CD4-positive, alpha-beta memory T cell (primary cell): ENCODE results near the gene CRIP3. TPM values are rescaled to one million over a fixed set of nuclear protein-coding genes. Genes with fewer than 3 reads are reported as not detected.

Experiments used
- CTCF ChIA-PET: fragments of 350-600 bp; sonication (Branson Sonifier 250); formaldehyde crosslinking; loops from one replicate; lab custom pipeline; 2021; ENCODE audit warnings: inconsistent platforms; ENCODE audit not compliant: partially characterized antibody; lab: Charles Lee
- POLR2A ChIA-PET: fragments of 350-600 bp; sonication (Branson Sonifier 250); formaldehyde crosslinking; loops from one replicate; lab custom pipeline; 2021; ENCODE audit not compliant: partially characterized antibody; lab: Charles Lee
- DNase-seq, 5 donors: peaks; one replicate each; pipeline versions ENCODE4 v3.0.0 to v3.0.0-alpha.2; 2020 to 2022; ENCODE audit warnings: mixed read lengths in 1 of 5
- H3K27ac ChIP-seq: one replicate; pipeline ENCODE4 v1.7.0; 2013; ENCODE audit warnings: low read depth, low read length
- H3K27me3 ChIP-seq: 2 replicates; pipeline ENCODE4 v1.7.0; 2013; ENCODE audit warnings: mild to moderate bottlenecking, low read length, moderate library complexity; ENCODE audit not compliant: insufficient read depth
- H3K36me3 ChIP-seq: 2 replicates; pipeline ENCODE4 v1.7.0; 2013; ENCODE audit warnings: mild to moderate bottlenecking, low read length, moderate library complexity; ENCODE audit not compliant: insufficient read depth
- H3K4me1 ChIP-seq: 2 replicates; pipeline ENCODE4 v1.7.0; 2013; ENCODE audit warnings: mild to moderate bottlenecking, low read length, moderate library complexity; ENCODE audit not compliant: insufficient read depth
- H3K4me3 ChIP-seq, 2 donors: one replicate each; pipeline ENCODE4 v1.7.0; 2013; ENCODE audit warnings: low read length in 2 of 2, mild to moderate bottlenecking in 1 of 2
- H3K9me3 ChIP-seq, 2 donors: one replicate each; pipeline ENCODE4 v1.7.0; 2013; ENCODE audit warnings: low read length in 2 of 2, control low read depth in 1 of 2; ENCODE audit not compliant: control insufficient read depth in 1 of 2
- H3K27ac Mint-ChIP-seq, 7 donors: one replicate each; pipeline ENCODE4 v1.8.0; 2020 to 2021; ENCODE audit warnings: mixed read lengths in 7 of 7, mild to moderate bottlenecking in 6 of 7, inconsistent platforms in 3 of 7, moderate library complexity in 3 of 7
- H3K27me3 Mint-ChIP-seq, 2 donors: one replicate each; pipeline ENCODE4 v1.8.0; 2020 to 2021; ENCODE audit warnings: mixed read lengths in 2 of 2
- H3K36me3 Mint-ChIP-seq, 2 donors: one replicate each; pipeline ENCODE4 v1.8.0; 2020 to 2021; ENCODE audit warnings: mixed read lengths in 2 of 2, inconsistent platforms in 1 of 2, mild to moderate bottlenecking in 1 of 2
- H3K4me1 Mint-ChIP-seq, 4 donors: one replicate each; pipeline ENCODE4 v1.8.0; 2020 to 2021; ENCODE audit warnings: mixed read lengths in 4 of 4, mild to moderate bottlenecking in 1 of 4
- H3K4me3 Mint-ChIP-seq, 8 donors: one replicate each; pipeline ENCODE4 v1.8.0; 2020 to 2021; ENCODE audit warnings: mixed read lengths in 8 of 8, mild to moderate bottlenecking in 7 of 8, moderate library complexity in 6 of 8, inconsistent platforms in 3 of 8
- H3K9me3 Mint-ChIP-seq, 8 donors: one replicate each; pipeline ENCODE4 v1.8.0; 2020 to 2021; ENCODE audit warnings: mixed read lengths in 8 of 8, mild to moderate bottlenecking in 5 of 8, inconsistent platforms in 3 of 8, moderate library complexity in 1 of 8
- intact Hi-C: fragments of 100-400 bp; cut with micrococcal nuclease; formaldehyde crosslinking; loops from one replicate; pipeline ENCODE4 v1.15.1; 2023
- polyA plus RNA-seq, 2 donors: library from polyadenylated mRNA; unstranded; fragments of 300-500 nt; fragmentation: Illumina TruSeq; gene quantifications; one replicate each; pipeline ENCODE4 v1.2.3, GENCODE V29; 2021
- total RNA-seq, 2 experiments: library from RNA; stranded (reverse); gene quantifications; one replicate each; pipeline ENCODE4 v1.2.3, GENCODE V29; 2021

Gene CRIP3
- total and polyA plus RNA-seq, 4 experiments from 2014 or later, result 1.9 to 3.0 TPM; not detected in 2

DNA sequence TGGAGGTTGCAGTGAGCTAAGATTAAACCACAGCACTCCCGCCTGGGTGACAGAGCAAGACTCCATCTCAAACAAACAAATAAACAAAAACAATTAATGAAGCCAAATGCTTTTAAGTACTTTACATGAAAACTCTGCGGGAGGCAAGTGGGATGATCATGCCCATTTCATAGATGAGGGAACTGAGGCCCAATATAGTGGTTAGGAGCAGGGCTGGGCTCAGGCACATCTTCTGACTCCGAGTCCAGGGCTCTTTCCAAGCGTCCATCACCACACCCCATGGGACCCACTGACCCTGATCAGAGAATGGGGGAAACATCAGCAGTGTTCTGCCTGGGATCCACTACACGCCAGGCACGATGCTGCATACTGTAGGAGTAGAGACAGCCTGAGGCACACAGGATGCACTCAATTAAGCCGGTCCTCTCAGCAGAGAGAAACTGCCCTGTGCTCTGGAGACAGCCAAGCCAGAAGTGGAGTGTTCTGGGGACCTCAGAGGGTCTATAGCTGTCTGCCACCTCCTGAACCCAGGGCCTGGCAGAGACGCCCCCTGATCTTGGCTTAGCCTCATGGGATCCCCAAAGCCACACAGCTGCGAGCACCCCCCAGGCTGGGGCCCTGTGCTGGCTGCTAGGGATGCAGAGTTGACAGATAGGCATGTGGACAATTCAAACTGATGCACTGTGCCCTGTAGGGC is 51.8 kb downstream of the CRIP3 start:
- no peaks in the 10 kb centered on the region for H3K36me3 ChIP-seq
- no peaks in the 10 kb centered on the region for H3K4me1 ChIP-seq
- Mint-ChIP-seq H3K4me3 (no peak overlapping the region), H3K36me3 (no peaks in the 10 kb centered on the region), H3K9me3 (no peaks in the 10 kb centered on the region), H3K27ac (no peak overlapping the region), H3K27me3 (peaks cover 1 to 13% of the 10 kb centered on the region in 2 donors), H3K4me1 (peaks cover 0 to 7% (median under 1%) of the 10 kb centered on the region in 4 donors)
- no peaks in the 10 kb centered on the region for H3K27me3 ChIP-seq
- H3K4me3 ChIP-seq, result no peak overlapping the region
- DNase-seq, result no peak
- POLR2A ChIA-PET, result no interaction called here
- CTCF ChIA-PET, result interaction anchor here (0.7 to 1.9 kb wide), 2 partner anchors 27 to 138 kb away, joined by 3 to 6 read pairs; partner anchors contain the start of gene DNPH1
- intact Hi-C loops, result no loop called here
- no peaks in the 10 kb centered on the region for H3K9me3 ChIP-seq
- no peak overlapping the region for H3K27ac ChIP-seq

Other genes starting within 250 kb of the CRIP3 start
- 10 to 100 TPM; 55.3 to 56.5 TPM for gene MRPL2, start 249.4 kb downstream of the CRIP3 start, total RNA-seq
- 10 to 100 TPM; 37.9 to 51.6 TPM for gene MRPL2, start 249.4 kb downstream of the CRIP3 start, polyA plus RNA-seq
- gene KLC4, start 249.2 kb downstream of the CRIP3 start, total RNA-seq, result 10 to 100 TPM; 51.6 to 57.0 TPM
- gene KLC4, start 249.2 kb downstream of the CRIP3 start, polyA plus RNA-seq, result 10 to 100 TPM in 1 of 2 donors, 1 to 10 TPM in 1; 9.7 to 11.5 TPM
- under 1 TPM; 0.26 to 0.42 TPM for gene PTK7, start 232.5 kb downstream of the CRIP3 start, total RNA-seq
- under 1 TPM in 1 of 2 donors, not detected in 1; 0.08 TPM for gene PTK7, start 232.5 kb downstream of the CRIP3 start, polyA plus RNA-seq
- gene SRF, start 137.6 kb downstream of the CRIP3 start, total RNA-seq, result 10 to 100 TPM; 23.7 to 25.0 TPM
- gene SRF, start 137.6 kb downstream of the CRIP3 start, polyA plus RNA-seq, result 1 to 10 TPM; 2.3 to 7.5 TPM
- gene CUL9, start 126.6 kb downstream of the CRIP3 start, total RNA-seq, result 10 to 100 TPM; 93.8 to 95.2 TPM
- 10 to 100 TPM in 1 of 2 donors, 1 to 10 TPM in 1; 8.3 to 16.0 TPM for gene CUL9, start 126.6 kb downstream of the CRIP3 start, polyA plus RNA-seq
- 10 to 100 TPM; 32.8 to 34.8 TPM for gene DNPH1, start 79.3 kb downstream of the CRIP3 start, total RNA-seq
- 100 to 1,000 TPM in 1 of 2 donors, 10 to 100 TPM in 1; 93.5 to 159 TPM for gene DNPH1, start 79.3 kb downstream of the CRIP3 start, polyA plus RNA-seq
- gene TTBK1, start 65.3 kb downstream of the CRIP3 start, total RNA-seq, result under 1 TPM in 1 of 2 experiments, not detected in 1; 0.06 TPM
- gene TTBK1, start 65.3 kb downstream of the CRIP3 start, polyA plus RNA-seq, result not detected
- not detected for gene SLC22A7, start 10.6 kb downstream of the CRIP3 start, total RNA-seq
- not detected for gene SLC22A7, start 10.6 kb downstream of the CRIP3 start, polyA plus RNA-seq
- gene ZNF318, start 60.8 kb upstream of the CRIP3 start, total RNA-seq, result 10 to 100 TPM; 30.6 to 32.2 TPM
- gene ZNF318, start 60.8 kb upstream of the CRIP3 start, polyA plus RNA-seq, result 1 to 10 TPM; 1.3 to 6.9 TPM
- gene ABCC10, start 118.7 kb upstream of the CRIP3 start, total RNA-seq, result 10 to 100 TPM; 69.9 to 80.0 TPM
- gene ABCC10, start 118.7 kb upstream of the CRIP3 start, polyA plus RNA-seq, result 10 to 100 TPM; 11.4 to 25.0 TPM
- gene DLK2, start 146.7 kb upstream of the CRIP3 start, total RNA-seq, result under 1 TPM; 0.33 to 0.49 TPM
- gene DLK2, start 146.7 kb upstream of the CRIP3 start, polyA plus RNA-seq, result 1 to 10 TPM; 1.2 to 1.4 TPM
- 10 to 100 TPM; 52.0 to 54.4 TPM for gene TJAP1, start 168.7 kb upstream of the CRIP3 start, total RNA-seq
- 10 to 100 TPM in 1 of 2 donors, 1 to 10 TPM in 1; 7.3 to 12.1 TPM for gene TJAP1, start 168.7 kb upstream of the CRIP3 start, polyA plus RNA-seq
- under 1 TPM; 0.55 to 0.67 TPM for gene LRRC73, start 201.5 kb upstream of the CRIP3 start, total RNA-seq
- gene LRRC73, start 201.5 kb upstream of the CRIP3 start, polyA plus RNA-seq, result not detected
- gene YIPF3, start 208.1 kb upstream of the CRIP3 start, total RNA-seq, result 10 to 100 TPM; 74.8 to 82.9 TPM
- gene YIPF3, start 208.1 kb upstream of the CRIP3 start, polyA plus RNA-seq, result 10 to 100 TPM; 82.2 to 94.7 TPM
- gene POLR1C, start 208.3 kb upstream of the CRIP3 start, total RNA-seq, result 10 to 100 TPM; 42.5 to 47.7 TPM
- 10 to 100 TPM; 14.4 to 21.9 TPM for gene POLR1C, start 208.3 kb upstream of the CRIP3 start, polyA plus RNA-seq